Stimulated activated CD4-positive, alpha-beta T cell treated with anti-CD3 and anti-CD28 coated beads, Interleukin-12 subunit alpha, Interleukin-12 subunit beta, amount 100 ng/mL, for 24 hours (primary cell): ENCODE results near the gene TBC1D16.
A peak's percentile ranks its signal among the peaks of the same experiment; 100 is the strongest.

Experiments
- DNase-seq, 2 experiments: peaks; one replicate each; pipeline ENCODE4 v3.0.0-alpha.2; 2020; ENCODE audit warnings: low read depth in 2 of 2

The TBC1D16 gene

DNA sequence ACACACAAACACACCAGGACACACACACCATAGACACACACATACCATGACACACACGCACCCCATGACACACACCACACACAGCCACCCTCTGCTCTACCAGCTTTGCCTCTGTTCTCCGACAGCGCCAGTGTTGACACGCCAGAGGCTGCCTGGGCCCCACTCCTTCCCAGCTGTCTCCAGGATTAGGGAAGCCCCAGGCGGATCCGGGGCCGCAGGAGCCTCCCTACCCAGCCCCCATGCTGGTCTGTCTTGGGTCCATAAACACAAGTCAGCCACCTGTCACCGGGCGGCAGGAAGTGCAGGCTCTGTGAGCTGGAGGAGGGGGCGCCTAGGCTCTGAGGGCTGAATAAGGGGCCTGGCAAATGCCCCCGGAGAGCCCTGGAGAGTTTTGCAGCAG, 10.5 kb downstream of the TBC1D16 start:
- DNase-seq = no peak

DNA sequence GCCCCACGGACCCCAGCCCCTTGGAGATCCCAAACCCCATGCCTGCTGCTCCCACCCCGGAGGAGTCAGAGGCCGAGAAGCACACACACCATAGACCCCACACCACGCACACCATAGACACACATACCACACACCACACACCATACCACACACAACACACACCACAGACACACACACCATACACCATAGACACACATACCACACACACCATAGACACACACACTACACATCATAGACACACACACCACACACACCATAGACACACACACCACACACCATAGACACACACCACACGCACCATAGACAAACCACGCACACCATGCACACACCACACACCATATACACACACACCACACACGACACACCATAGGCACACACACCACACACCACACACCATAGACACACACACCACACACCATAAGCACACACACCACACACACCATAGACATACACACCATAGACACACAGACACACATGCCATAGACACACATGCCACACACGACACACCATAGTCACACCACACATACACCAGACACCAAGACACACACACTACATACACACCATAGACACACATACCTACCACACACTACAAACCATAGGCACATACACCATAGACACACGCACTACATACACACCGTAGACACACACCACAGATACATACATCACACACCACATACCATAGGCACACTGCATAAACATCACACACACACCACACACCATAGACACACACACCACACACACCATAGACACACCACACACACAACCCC, 11.3 kb downstream of the TBC1D16 start:
- DNase-seq = no peak

DNA sequence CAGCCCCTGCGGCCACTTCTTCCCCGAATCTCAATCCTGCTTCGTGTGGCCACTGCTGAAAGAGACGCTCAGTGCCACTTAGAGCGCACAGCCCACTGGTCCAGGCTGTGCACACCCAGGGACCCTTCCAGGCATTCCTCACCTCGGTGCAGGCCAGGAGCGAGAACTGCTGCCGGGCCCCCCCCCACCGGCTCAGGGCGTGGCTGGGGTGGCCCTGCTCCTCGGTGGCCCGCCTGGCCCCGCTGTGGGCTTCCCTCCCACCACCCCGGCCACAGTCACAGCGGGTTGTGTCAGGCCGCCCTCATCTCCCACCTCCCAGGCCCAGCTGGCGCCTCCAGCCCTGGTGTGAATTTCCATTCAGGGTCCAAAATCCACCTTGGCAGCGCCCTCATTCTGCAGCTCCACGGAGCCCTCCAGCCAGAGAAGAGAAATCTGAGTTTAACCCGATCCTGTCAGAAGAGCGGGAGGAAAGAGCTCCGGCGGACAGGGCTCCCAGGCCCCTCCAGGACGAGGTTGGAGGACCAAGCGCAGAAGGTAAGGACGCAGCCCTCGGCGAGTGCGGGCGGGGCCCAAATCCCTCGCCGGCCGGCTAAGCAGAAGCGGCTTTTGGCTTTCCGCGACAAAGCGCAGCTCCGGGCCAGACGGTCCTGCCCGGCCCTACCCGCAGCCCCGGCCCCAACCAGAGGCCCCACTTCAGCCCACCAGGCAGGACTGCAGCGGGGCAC, 12.0 kb downstream of the TBC1D16 start:
- no peak for DNase-seq

DNA sequence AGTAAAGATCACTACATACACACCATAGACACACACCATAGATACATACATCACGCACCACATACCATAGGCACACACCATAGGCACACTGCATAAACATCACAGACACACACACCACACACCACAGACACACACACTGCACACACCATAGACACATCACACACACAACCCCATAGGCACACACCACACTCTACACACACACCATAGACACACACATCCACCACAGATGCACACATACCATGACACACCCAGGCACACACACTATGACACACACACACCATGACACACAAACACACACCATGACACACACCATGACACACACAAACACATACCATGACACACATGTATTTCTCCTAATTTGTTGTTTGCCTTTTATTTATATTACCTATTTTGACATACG, 14.1 kb downstream of the TBC1D16 start:
- no peak for DNase-seq

DNA sequence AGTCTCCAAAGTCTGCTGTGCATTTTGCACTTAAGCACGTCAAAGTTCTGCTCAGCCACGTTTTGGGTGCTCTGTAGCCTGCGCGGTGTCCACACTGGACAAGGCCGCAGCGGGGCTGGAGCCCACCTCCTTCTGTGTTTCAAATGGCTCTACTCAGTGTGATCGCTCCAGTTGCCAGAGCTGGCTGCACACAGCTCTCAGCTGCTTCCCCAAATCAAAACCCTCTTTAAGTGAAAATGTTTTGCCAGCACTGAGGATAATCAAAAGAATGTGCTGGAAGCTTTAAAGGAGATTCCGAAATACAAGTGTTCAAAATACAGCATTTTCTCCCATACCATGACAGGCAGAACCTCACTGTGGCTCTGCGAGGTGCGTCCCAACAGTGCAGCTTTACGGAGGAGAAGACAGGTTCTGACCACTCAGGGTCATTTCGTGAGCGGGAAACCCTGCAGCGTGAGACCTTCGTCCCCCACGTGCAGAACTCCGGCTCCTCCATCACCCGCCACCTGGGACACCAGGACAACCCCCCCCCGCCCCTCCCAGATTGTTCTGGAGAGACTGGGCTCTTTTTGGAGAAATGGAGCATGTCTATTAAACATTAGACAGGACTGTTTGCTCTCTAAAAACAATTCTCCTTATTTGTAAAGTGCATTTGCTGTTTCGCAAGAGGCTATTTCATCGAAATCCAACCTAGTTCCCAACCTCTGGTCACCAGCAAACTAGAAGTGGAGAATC, 16.6 kb downstream of the TBC1D16 start:
- no peak for DNase-seq

DNA sequence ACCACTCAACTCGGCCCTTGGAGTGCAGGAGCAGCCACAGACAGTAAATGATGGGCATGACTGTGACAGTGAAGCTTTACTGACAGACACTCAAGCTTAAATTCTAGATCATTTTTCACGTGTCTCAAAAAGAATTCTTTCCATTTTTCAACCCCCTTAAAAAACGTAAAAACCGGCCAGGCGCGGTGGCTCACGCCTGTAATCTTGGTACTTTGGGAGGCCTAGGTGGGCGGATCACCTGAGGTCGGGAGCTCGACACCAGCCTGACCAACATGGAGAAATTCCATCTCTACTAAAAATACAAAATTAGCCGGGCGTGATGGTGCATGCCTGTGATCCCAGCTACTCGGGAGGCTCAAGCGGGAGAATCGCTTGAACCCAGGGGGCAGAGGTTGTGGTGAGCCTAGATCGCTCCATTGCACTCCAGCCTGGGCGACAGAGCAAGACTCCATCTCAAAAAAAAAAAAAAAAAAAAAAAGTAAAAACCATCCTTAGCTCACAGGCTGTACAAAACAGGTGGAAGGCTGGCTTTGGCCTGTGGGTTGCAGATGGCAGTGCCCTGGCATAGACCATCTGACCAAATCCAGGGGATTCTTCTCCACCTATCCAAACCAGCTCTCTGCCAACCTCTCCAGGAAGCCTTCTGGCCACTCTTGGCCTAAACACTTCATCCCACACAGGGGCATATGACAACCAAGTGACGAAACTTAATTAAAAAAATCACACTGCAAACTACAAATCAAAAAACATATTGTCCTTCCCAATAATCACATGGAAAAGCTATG, 18.3 kb downstream of the TBC1D16 start:
- no peak for DNase-seq

DNA sequence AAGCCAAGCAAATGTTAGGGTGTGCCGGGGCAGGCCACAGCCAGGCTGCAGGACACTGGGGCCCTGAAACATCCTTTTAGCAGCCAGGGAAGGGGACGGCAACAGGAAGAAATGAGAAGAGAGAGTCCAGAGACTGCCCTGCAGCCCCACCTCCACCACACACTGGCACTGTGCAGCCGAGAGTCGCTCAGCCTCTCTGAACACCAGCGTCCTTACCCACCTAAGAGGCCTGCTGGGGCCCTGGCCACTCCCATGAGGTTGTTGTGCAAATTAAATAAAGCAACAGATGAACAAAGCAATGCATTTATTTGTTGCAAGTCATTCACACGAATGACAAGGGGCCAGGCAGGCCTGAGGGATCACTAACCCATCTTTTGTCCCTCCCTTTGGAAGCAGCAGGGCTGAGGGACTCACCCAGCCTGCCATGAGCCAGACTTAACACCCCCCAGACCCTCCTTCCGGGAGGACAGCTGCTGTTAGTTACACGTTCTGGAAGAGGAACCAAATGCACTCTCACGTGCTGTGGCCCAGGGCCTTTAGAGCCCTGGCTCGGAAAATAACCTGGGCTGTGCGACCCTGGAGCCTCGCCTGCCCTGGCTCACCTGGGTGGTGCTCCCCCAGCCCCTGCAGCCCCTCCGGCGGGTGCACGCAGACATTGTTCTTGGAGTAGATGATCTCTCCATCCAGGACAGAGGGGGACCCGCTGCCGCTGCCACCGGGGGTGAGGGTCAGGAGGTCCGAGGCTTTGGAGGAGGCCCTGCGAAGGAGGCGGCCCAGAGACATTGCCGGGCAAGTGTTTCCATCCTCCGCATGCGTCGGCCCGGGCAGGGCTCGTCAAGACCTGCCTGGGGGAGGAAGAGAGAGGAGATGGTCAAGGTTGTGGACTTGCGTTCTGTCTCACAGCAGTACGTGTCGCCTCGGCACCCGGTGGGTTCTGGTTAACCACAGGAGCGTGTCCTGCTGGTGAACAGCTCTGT, 22.6 kb downstream of the TBC1D16 start:
- DNase-seq = no peak

DNA sequence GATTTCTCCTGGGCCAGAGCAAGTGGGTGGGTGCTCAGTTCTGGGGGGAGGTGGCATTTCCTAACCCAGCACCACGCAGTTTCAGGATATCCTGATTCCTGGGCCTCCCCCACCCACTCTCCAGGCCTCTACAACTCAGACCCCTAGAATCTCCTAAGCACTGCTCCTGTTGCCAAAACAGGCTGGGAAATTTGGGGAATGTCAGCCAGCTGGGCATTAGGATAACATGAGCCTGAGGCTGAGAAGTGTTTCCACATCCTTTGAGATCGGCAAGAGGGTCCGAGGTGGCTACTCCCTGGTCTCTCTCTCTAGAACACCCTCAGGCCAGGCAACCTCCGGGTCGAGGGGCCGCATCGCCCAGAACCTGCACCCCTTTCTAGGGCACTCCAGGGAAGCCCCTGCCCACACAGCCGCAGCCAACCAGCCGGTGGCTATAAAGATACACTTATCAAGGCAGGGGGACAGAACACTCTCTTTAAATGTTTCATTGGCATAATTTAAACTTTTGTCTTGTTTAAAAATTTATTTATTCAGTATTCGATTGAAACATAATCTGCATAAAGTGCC, 23.6 kb downstream of the TBC1D16 start:
- no peak for DNase-seq

DNA sequence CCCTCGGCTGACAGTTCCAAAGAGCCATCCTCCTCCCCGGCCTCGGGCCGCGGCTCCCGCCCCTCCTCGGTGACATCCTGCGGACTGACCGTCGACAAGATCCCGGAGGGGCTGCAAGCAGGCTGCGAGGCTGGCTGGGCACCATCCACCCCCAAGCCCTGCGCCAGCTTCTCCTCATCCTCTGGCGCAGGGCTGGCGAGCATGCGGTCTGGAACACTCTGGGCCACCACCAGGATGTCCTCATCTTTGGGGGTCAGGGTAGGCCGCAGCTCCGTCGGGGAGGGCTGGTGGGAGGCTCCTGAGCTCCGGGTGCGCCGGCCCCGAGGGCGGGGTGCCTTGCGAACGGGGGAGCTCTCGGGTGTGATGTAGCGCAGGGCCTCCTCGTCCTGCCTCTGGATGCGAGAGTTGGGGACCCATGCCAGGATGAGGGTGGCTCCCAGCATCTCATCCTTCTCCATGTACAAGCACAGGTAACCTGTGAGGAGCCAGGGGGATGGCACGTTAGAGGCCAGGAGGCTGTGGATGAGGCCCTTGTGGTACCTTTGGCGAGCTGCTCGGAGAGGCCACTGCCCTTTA, 25.3 kb downstream of the TBC1D16 start:
- DNase-seq = no peak

DNA sequence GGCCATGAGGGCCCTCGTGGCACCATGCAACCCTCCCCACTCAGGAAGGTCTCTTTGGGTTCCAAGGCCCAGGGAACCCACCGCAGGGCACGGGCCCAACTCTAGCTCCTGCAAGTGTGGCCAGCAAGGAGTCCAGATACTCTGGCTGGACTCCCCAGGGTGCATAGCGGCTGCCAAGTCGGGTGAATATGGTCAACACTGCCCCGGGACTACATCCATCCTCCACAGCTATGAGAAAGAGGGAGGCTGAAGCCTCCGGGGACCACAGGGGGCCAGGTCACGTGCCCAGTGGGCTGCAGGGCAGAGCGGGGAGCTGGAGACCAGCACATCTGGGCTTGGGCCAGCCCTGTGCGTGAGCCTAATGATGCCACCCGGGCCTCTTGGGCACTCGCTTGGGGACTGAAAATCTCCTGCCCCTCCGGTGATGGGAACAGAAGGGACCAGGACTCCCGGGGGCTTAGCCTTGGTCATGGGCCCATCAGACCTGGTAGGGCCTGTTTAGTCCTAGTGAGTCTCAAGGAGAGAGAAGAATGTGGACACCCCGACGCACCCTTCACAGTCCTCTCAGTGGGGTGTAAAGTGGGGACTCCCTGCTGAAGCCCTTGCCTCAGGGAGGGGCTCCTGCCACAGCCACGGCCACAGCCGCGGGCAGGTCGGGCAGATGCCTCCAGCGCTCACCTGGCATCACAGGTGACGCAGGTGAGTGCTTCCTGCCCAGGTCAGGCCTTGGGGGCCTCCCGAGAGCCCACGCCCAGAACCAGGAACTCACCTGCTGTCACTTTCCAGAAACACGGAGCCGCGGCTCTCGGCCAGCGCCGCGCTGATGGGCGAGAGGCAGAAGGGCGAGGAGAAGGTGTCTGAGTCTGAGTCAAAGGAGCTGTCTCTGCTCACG, 26.0 kb downstream of the TBC1D16 start:
- no peak for DNase-seq

DNA sequence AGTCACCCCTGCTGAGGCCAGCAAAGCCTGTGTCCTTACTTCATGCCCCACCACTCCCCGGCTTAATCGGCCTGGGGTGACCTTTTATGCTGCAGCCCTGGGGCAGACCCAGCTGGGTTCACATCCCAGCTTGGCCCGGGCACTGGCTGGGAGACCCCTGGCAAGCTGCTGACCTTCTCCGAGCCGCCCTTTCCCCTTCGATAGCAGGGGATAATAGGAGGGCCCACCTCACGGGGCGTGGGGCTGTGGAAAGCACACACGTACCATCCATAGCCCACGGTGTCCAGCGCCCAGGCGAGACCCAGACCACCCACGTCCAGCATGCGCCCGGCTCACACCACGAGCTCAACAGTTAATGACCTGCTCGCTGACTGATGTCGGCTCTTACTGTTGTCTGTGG, 26.8 kb downstream of the TBC1D16 start:
- no peak for DNase-seq

DNA sequence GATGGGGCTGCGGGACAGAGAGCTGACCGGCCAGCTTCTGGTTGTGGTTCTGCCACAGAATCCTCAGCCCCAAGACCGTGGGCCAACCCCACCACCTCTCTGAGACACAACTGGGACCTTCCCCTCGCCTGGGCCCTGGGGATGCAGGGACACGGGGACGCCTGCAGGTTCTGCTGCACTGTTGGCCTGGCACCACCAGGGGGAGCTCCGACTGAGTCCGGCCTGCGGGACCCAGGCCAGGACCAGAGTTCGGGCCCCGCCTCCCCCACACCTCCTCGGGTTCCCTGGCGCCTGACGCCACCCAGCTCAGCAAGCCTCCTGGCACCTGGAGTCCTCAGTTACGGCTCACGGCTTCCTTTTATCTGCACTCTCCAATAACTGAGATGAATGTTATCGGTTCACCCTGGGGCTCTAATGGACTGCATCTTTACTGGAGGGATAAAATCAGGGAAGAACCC, 27.3 kb downstream of the TBC1D16 start:
- peak; percentile 62 to 82 for DNase-seq

DNA sequence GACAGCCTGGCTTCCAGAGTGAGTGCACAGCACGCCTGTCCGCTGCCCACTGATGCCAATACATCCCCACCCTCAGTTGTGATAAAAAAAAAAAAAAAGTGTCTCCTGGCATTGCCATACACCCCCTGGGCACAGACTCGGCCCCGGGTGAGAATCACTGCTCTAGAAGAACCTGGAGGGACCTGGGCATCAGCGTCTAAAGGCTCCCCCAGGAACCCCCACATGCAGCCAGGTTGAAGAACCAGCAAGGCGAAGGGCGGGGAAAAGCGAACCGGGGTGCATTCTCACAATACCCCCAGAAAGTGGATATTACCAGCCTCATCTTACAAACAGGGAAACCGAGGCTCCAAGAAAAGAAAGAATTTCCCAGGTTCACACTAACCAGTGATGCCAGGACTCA, 27.7 kb downstream of the TBC1D16 start:
- DNase-seq = no peak

DNA sequence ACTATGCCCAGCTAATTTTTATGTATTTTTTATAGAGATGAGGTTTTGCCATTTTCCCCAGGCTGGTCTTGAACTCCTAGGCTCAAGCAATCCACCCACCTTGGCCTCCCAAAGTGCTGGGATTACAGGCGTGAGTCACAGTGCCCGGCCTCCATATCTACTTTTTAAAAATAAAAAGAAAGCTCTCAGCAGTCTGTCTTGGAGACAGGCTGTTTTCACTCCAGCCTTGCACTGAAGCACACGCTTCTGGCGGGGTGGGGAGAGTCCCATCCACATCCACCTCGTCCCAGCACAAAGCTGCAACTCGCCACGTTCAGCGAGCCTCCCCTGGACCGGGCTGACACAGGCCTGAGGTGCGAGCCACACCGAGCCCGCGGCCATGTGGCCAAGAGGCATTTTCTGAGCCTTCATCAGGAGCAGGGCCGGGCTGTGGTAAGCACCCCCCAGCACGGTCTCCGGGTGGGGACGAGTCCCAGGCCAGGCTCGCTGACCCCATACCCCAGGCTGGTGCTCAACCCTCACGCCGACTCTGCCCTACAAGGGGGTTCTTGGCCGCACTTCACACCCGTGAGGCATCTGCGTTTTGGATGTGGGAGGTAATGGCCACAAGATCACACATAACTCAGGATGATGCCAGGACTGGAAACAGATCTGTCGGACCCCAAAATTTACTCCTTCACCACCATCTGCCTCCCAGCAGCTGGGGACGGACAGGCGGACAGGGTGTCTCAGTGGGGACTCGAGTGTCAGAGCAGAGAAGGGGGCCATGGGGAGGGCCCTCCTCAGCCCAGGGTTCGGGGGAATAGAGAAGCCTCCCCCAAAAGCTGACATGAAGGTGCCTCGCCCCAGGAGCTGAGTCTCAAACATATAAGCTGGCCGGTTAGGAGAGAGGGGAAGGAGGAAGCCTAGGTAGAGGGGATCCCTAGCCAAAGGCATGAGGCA, 28.6 kb downstream of the TBC1D16 start:
- no peak for DNase-seq

DNA sequence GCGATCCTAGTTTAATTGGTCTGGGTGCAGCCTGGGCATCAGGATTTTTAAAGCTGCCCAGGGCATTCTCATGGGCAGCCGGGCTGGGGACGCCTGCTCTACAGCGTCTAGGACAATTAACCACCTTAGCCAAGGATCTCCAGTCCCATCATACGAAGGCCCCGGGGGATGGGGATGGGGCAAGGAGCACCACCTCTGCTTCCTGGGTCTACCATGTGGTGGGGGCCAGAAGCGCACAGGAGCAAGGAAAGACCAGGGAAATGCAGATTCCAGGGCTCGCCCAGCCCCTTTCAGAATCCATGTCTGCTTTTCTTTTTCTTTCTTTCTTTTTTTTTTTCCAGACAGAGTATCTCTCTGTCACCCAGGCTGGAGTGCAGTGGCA, 29.3 kb downstream of the TBC1D16 start:
- no peak for DNase-seq

DNA sequence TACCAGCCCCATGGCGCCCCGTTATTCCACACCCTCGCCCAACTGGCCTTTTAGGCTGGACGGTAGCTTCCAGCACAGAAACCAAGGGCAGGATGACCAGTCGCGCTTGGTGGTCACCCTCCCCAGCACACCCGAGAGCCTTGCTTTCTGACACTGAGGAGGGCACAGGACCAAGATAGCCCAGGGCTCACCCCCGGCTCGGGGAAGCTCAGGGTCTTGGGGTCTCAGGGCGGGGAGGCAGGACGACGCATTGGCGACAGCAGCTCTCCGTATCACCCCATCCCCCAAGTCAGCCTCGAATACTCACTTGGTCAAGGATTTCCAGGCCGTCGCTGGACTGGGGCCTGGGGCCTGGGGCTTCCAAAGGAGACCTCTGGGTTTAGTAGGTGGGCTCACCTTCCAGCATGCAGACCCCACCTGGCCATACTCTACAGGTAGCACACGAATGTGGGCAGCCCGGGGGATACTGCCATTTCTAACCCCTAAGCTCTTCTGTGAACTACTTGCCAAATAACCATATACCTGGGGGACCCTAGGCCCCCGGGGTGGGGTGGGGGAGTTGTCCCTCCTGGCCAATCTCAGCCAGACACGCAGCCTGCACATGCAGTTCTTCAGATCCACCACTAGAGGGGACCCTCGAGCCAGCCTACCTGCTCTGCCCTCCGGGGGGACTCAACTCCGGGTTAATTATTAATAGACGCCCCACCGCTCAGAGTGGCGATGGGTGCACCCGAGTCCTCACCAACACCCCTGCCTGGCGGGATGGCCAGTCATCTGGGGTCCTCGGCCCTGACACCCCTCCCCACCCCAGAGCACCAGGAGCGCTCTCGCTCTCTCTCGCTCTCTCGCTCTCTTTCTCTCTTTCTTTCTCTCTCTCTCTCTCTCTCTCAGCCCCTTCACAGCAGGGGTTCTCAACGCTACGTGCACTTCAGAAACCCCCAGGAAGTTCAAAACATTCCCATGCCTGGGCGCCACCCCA, 30.0 kb downstream of the TBC1D16 start:
- peak; percentile 14 to 40 for DNase-seq

DNA sequence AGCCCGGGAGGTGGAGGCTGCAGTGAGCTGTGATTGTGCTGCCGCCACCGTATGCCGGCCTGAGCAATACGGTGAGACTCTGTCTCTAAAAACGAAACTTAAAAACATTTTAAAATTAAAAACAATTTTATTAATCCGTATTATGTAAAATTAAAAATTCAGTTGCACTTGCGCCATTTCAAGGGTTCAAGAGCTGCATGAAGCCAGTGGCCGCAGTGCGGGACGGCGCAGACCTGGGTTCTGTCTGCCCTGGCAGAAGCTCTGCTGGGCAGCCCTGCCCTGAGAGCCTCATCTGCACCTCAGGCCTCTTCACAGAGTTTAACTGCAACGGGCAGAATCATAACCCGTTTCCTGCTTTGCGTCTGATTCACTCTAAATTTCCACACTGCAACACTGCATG, 31.7 kb downstream of the TBC1D16 start:
- DNase-seq = no peak
